SU-DHL-6 (cell line): ENCODE measurements around the gene AFG3L2.

Source experiments
- H2AFZ ChIP-seq: fragments of 200-600 bp; sonication (generic); 2 replicates; pipeline ENCODE4 v1.6.1; 2014; ENCODE audit warnings: low read depth, mild to moderate bottlenecking, moderate library complexity, mixed read lengths, antibody characterized with exemption, low read length; ENCODE audit not compliant: severe bottlenecking
- H3F3A ChIP-seq: fragments of 200-600 bp; shearing (Covaris generic); 2 replicates; pipeline ENCODE4 v1.6.0; 2016; ENCODE audit warnings: antibody characterized with exemption, mild to moderate bottlenecking; ENCODE audit not compliant: insufficient read depth
- H3K27ac ChIP-seq: fragments of 200-600 bp; sonication (generic); 2 replicates; pipeline ENCODE4 v1.5.1; 2016; ENCODE audit warnings: low read depth, mild to moderate bottlenecking, low read length, moderate library complexity, mixed read lengths
- H3K27me3 ChIP-seq: fragments of 200-600 bp; sonication (generic), shearing (Covaris generic); 2 replicates; pipeline ENCODE4 v1.6.0; 2014; ENCODE audit warnings: mild to moderate bottlenecking, low read length
- H3K36me3 ChIP-seq: fragments of 200-600 bp; sonication (generic); 2 replicates; pipeline ENCODE4 v1.6.1; 2014; ENCODE audit warnings: mild to moderate bottlenecking, low read length, mixed read lengths
- H3K4me2 ChIP-seq: fragments of 300-600, 200-600 bp; shearing (Covaris generic), sonication (generic); 2 replicates; pipeline ENCODE4 v1.6.0; 2014; ENCODE audit warnings: low read length, low read depth, mild to moderate bottlenecking; ENCODE audit not compliant: poor library complexity, severe bottlenecking
- H3K4me3 ChIP-seq: fragments of 200-600 bp; sonication (generic); 2 replicates; pipeline ENCODE4 v1.5.1; 2014; ENCODE audit warnings: antibody characterized with exemption, low read length, mild to moderate bottlenecking, mixed read lengths; ENCODE audit not compliant: insufficient read depth, poor library complexity, severe bottlenecking
- H3K79me2 ChIP-seq: fragments of 200-600 bp; sonication (generic); 2 replicates; pipeline ENCODE4 v1.6.1; 2014; ENCODE audit warnings: mild to moderate bottlenecking, low read length, moderate library complexity; ENCODE audit not compliant: insufficient read depth
- H3K9ac ChIP-seq: fragments of 200-600 bp; sonication (generic); 2 replicates; pipeline ENCODE4 v1.7.0; 2014; ENCODE audit warnings: mild to moderate bottlenecking, low read length
- H3K9me2 ChIP-seq: fragments of 200-600 bp; sonication (generic); replicated peaks from 2 replicates; pipeline ENCODE4 v1.6.1; 2014; ENCODE audit warnings: low read length; ENCODE audit not compliant: insufficient read depth
- H3K9me3 ChIP-seq: fragments of 200-600 bp; sonication (generic); 2 replicates; pipeline ENCODE4 v1.6.1; 2014; ENCODE audit warnings: low read length, mixed read lengths; ENCODE audit not compliant: insufficient read depth
- H4K20me1 ChIP-seq: fragments of 200-600 bp; sonication (generic); 2 replicates; pipeline ENCODE4 v1.6.1; 2014; ENCODE audit warnings: low read depth, mild to moderate bottlenecking, antibody characterized with exemption, low read length, moderate library complexity, mixed read lengths
- CTCF ChIP-seq: fragments of 200-600 bp; sonication (generic); IDR thresholded peaks from one replicate; pipeline ENCODE4 v1.5.1; 2017; ENCODE audit warnings: antibody characterized with exemption, mild to moderate bottlenecking, low read length, moderate library complexity; ENCODE audit not compliant: insufficient read depth, poor library complexity, severe bottlenecking
- EZH2phosphoT487 ChIP-seq: fragments of 200-600 bp; sonication (generic), shearing (Covaris generic); conservative IDR thresholded peaks from 2 replicates; pipeline ENCODE4 v1.6.1; 2018; ENCODE audit warnings: mild to moderate bottlenecking, antibody characterized with exemption, low read length, moderate library complexity, mixed read lengths

Gene AFG3L2

GRCh38 chr18:12324991-12325725, 51.9 kb downstream of the AFG3L2 start:
- Histone ChIP-seq H3K27me3 (no peaks in the 10 kb centered on the region), H3K4me2 (no peak overlapping the region), H3K9ac (no peak overlapping the region), H3K27ac (no peak overlapping the region), H3F3A (no peaks in the 10 kb centered on the region), H3K9me3 (no peaks in the 10 kb centered on the region), H3K9me2 (no peaks in the 10 kb centered on the region), H2AFZ (no peak overlapping the region), H4K20me1 (no peaks in the 10 kb centered on the region), H3K36me3 (no peaks in the 10 kb centered on the region; the same call in 1 of the 2 replicates), H3K79me2 (no peaks in the 10 kb centered on the region), H3K4me3 (no peak overlapping the region)
- TF ChIP-seq CTCF: no peak
- no peak for TF ChIP-seq EZH2phosphoT487

- H3F3A ChIP-seq: no peaks in the 10 kb centered on the region
Observed at GRCh38 chr18:12321333-12321732, 55.7 kb downstream of the AFG3L2 start.

GRCh38 chr18:12318857-12319256, 58.2 kb downstream of the AFG3L2 start:
- Histone ChIP-seq H3K9me2 (no peaks in the 10 kb centered on the region), H3F3A (no peaks in the 10 kb centered on the region), H3K79me2 (no peaks in the 10 kb centered on the region), H4K20me1 (no peaks in the 10 kb centered on the region), H2AFZ (no peak overlapping the region), H3K4me2 (no peak overlapping the region), H3K9me3 (no peaks in the 10 kb centered on the region), H3K27ac (no peak overlapping the region), H3K27me3 (no peaks in the 10 kb centered on the region), H3K4me3 (no peak overlapping the region), H3K36me3 (no peaks in the 10 kb centered on the region; the same call in 1 of the 2 replicates), H3K9ac (no peak overlapping the region)
- TF ChIP-seq EZH2phosphoT487 (no peak), CTCF (no peak)

More at GRCh38 chr18:12321333-12321732, 55.7 kb downstream of the AFG3L2 start:
- H3K9me3 ChIP-seq: no peaks in the 10 kb centered on the region
- no peaks in the 10 kb centered on the region for H4K20me1 ChIP-seq
- no peaks in the 10 kb centered on the region for H3K27me3 ChIP-seq
- H3K27ac ChIP-seq: no peak overlapping the region
- H3K4me2 ChIP-seq: no peak overlapping the region
- no peak overlapping the region for H3K4me3 ChIP-seq
- H3K79me2 ChIP-seq: no peaks in the 10 kb centered on the region
- TF ChIP-seq EZH2phosphoT487 (no peak), CTCF (no peak)
- no peak overlapping the region for H2AFZ ChIP-seq
- H3K9me2 ChIP-seq: no peaks in the 10 kb centered on the region
- no peak overlapping the region for H3K9ac ChIP-seq
- no peaks in the 10 kb centered on the region; the same call in 1 of the 2 replicates for H3K36me3 ChIP-seq
